HTR-8/SVneo (cell line): Measurements from ENCODE around the gene C1QTNF5.

Source experiments
- DNase-seq: peaks from one replicate; pipeline ENCODE4 v3.0.0; 2011; ENCODE audit warnings: low spot score, mixed read lengths; ENCODE audit not compliant: insufficient read length
- FAIRE-seq: peaks from 2 replicates; lab custom pipeline; 2011; peaks lifted over from hg19 to GRCh38; lab: Jason Lieb, UNC

The C1QTNF5 gene

GRCh38 chr11:119303227-119303718, 37.4 kb downstream of the C1QTNF5 start:
- DNase-seq (no peak), FAIRE-seq (no peak)

DNA sequence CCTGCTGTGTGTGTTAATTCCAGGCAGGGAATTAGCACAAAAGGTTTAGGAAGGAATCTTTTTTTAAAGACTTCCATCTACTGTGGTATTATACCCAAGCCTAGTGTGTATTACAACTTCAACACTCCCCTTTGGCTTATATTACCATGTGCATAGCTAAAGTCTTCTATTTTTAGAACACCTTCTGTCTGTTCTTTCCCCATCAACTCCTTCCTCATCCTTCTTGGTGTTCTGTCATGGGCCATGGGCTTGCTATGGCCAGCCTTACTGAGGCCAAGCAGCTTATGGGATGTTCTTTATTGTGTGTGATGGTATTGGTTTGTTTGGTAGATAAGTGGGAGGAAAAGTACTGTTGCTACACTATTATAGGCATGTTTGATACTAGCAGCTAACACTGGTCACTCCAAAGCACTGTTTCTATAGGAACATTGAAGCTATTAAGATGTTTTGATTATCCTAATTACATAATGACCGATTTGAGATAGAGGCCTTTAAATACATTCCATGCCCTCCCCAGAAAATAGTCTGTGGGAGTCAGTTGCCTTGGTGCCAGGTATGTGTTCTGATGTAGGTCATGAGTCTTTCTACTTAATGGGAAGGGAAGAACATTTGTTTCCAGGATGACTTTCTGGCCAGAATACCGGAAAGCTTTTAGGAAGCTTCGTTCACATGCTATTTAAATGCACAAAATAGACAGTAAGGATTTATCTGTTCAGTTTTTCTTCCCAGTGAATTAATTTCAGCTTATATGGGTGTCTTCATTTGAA, 40.3 kb downstream of the C1QTNF5 start:
- FAIRE-seq = peak; percentile 20
- no peak for DNase-seq

DNA sequence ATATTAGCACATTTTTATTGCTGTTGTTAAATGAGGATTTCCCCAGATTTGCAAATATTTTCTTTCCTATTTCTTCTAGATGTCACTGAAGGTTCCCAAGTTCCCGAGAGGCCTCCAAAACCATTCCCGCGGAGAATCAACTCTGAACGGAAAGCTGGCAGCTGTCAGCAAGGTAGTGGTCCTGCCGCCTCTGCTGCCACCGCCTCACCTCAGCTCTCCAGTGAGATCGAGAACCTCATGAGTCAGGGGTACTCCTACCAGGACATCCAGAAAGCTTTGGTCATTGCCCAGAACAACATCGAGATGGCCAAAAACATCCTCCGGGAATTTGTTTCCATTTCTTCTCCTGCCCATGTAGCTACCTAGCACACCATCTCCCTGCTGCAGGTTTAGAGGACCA, 41.3 kb downstream of the C1QTNF5 start:
- DNase-seq = no peak
- FAIRE-seq = no peak

DNA sequence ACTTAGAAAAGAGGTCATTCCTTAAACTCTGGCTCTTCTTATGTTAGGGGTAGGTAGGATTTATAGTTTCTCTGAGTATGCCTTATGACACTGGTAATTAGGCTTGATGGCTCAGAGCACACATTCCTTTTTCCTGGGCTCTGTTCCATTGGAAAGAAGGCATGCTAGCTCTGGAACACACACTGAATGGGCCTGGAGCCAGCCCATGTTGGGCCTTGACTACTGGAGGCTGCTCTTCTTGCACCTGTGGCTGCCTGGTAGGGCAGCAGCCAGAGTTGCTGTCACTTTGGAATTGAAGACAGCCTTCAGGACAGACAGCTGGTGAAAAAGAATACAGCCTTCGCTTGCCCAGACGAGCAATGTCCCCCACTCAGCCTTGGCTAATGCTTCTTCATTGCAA, 42.0 kb downstream of the C1QTNF5 start:
- DNase-seq = no peak
- no peak for FAIRE-seq

DNA sequence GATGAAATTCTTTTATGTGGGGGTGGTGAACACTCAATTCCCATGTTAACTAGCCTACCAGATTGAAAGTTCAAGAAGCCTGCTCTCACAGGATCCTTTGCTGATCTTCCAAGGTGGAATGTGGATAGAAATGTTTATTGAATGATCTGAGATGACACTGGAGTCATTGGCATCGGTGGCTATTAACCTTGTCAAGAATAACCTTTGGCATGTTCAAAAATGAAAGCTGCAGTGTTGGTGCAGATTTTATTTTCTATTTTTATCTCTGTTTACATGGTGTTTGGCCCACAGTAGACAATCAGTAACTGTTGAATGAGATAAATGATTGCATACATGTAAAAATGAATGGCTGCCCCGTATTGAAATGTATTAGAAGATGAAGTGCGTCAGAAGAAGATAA, 42.7 kb downstream of the C1QTNF5 start:
- DNase-seq (no peak), FAIRE-seq (no peak)

- DNase-seq = no peak
- no peak for FAIRE-seq
These were observed 45.5 kb downstream of the C1QTNF5 start for GRCh38 chr11:119295178-119295577.

DNA sequence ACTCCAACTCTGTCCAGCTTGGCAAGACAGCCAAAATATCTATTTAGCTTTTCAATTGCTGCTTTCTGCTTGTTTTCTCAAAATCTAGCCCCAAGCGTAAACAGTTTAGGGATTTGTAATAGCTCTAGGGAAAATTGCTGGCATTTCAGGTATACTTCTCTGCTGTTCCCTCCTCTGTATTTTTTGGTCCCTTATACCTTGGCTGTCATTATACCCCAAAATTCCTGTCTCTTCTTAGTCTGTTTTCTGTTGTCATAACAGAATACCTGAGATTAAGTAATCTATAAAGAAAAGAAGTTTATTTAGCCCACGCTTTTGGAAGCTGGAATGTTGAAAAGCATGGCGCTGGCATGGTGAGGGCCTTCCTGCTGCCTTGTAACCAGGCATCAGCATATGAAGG, 47.2 kb downstream of the C1QTNF5 start:
- DNase-seq (no peak), FAIRE-seq (no peak)

- no peak for FAIRE-seq
These were observed 49.7 kb downstream of the C1QTNF5 start for GRCh38 chr11:119290894-119291497.

More at GRCh38 chr11:119290894-119291497, 49.7 kb downstream of the C1QTNF5 start:
- DNase-seq = no peak
